NCI-H2081 treated with DMSO at 0.1 percent for 48 hours (cell line): ENCODE measurements around the gene CD300A.
A peak's percentile ranks its signal among the peaks of the same experiment; 100 is the strongest.

Experiments
- DNase-seq: peaks from one replicate; lab custom pipeline; 2025; lab: John Stamatoyannopoulos, UW

CD300A gene

GRCh38 chr17:74466111-74466827 is at the start of gene CD300A:
Gene CD300A (plus strand): TSS chr17:74466634. CDS start chr17:74466704, 70 bp downstream.
- no peak for DNase-seq

GRCh38 chr17:74417178-74418045 is 49.0 kb upstream of the CD300A start:
- no peak for DNase-seq

- DNase-seq, result no peak
Measured at GRCh38 chr17:74419928-74420411, 46.5 kb upstream of the CD300A start.

- no peak for DNase-seq
Measured at GRCh38 chr17:74424117-74424516, 42.3 kb upstream of the CD300A start.

GRCh38 chr17:74424657-74425056 is 41.8 kb upstream of the CD300A start:
- no peak for DNase-seq

- no peak for DNase-seq
Measured at GRCh38 chr17:74426551-74427047, 39.8 kb upstream of the CD300A start.

- DNase-seq, result no peak
Measured at GRCh38 chr17:74427048-74427762, 39.2 kb upstream of the CD300A start.

GRCh38 chr17:74427763-74428153 is 38.7 kb upstream of the CD300A start:
- DNase-seq, result no peak

GRCh38 chr17:74429604-74430384 is 36.6 kb upstream of the CD300A start:
- no peak for DNase-seq

- no peak for DNase-seq
Measured at GRCh38 chr17:74430385-74430705, 36.1 kb upstream of the CD300A start.

GRCh38 chr17:74430706-74431567 is 35.5 kb upstream of the CD300A start:
- peak; percentile 20 for DNase-seq

GRCh38 chr17:74431568-74432423 is 34.6 kb upstream of the CD300A start, which contains the start of gene GPRC5C:
Gene GPRC5C (plus strand): TSS chr17:74432088. CDS start chr17:74439777, 7,689 bp downstream.
- no peak for DNase-seq

GRCh38 chr17:74432424-74432690 is 34.1 kb upstream of the CD300A start:
- DNase-seq, result no peak

GRCh38 chr17:74432766-74433391 is 33.6 kb upstream of the CD300A start:
- DNase-seq, result no peak

- no peak for DNase-seq
Measured at GRCh38 chr17:74433421-74434121, 32.9 kb upstream of the CD300A start.

GRCh38 chr17:74435775-74436359 is 30.6 kb upstream of the CD300A start:
- DNase-seq, result no peak

GRCh38 chr17:74437702-74438101 is 28.7 kb upstream of the CD300A start:
- DNase-seq, result no peak
